DND-41 (cell line): Measurements from ENCODE around the gene CPLANE2.
A peak's percentile ranks its signal among the peaks of the same experiment; 100 is the strongest.

Source experiments
- ATAC-seq: fragments of 200-7000 bp; cut with Tn5 transposase; 3 replicates; pipeline ENCODE4 v1.9.1; 2021; ENCODE audit warnings: low read depth; ENCODE audit not compliant: insufficient read depth
- DNase-seq: peaks from one replicate; pipeline ENCODE4 v3.0.0-alpha.2; 2020
- H2AFZ ChIP-seq: 2 replicates; pipeline ENCODE4 v1.6.0; 2012; ENCODE audit warnings: low read depth, low read length
- H3K27ac ChIP-seq: 2 replicates; pipeline ENCODE4 v1.5.1; 2012; ENCODE audit warnings: low read length, inconsistent platforms
- H3K27me3 ChIP-seq: fragments of 200-600 bp; sonication (generic); 2 replicates; pipeline ENCODE4 v1.6.0; 2012; ENCODE audit warnings: low read length, mild to moderate bottlenecking, inconsistent platforms; ENCODE audit not compliant: insufficient read depth, poor library complexity
- H3K36me3 ChIP-seq: 2 replicates; pipeline ENCODE4 v1.5.1; 2012; ENCODE audit warnings: low read length, inconsistent platforms; ENCODE audit not compliant: insufficient read depth
- H3K4me1 ChIP-seq: 2 replicates; pipeline ENCODE4 v1.5.1; 2012; ENCODE audit warnings: mild to moderate bottlenecking, low read length; ENCODE audit not compliant: insufficient read depth
- H3K4me2 ChIP-seq: 2 replicates; pipeline ENCODE4 v1.6.0; 2012; ENCODE audit warnings: mild to moderate bottlenecking, moderate library complexity, low read length, inconsistent platforms; ENCODE audit not compliant: insufficient read depth
- H3K4me3 ChIP-seq, 2 experiments: fragments of 200-600 bp in 1 of 2; shearing (Covaris generic) in 1 of 2; 2 replicates each; pipeline ENCODE4 v1.5.1; 2012 to 2016; ENCODE audit warnings: inconsistent platforms in 2 of 2, low read length in 2 of 2, mild to moderate bottlenecking in 2 of 2, low read depth in 1 of 2, moderate library complexity in 1 of 2
- H3K79me2 ChIP-seq: 2 replicates; pipeline ENCODE4 v1.6.0; 2012; ENCODE audit warnings: low read length, inconsistent platforms; ENCODE audit not compliant: insufficient read depth
- H3K9ac ChIP-seq: 2 replicates; pipeline ENCODE4 v1.6.0; 2012; ENCODE audit warnings: low read depth, mild to moderate bottlenecking, inconsistent platforms, low read length, moderate library complexity
- H3K9me3 ChIP-seq: 2 replicates; pipeline ENCODE4 v1.5.1; 2012; ENCODE audit warnings: low read length, moderate library complexity, mild to moderate bottlenecking, inconsistent platforms; ENCODE audit not compliant: insufficient read depth, severe bottlenecking
- H4K20me1 ChIP-seq: 2 replicates; pipeline ENCODE4 v1.6.0; 2012; ENCODE audit warnings: low read length; ENCODE audit not compliant: insufficient read depth
- CTCF ChIP-seq: IDR thresholded peaks from 2 replicates; pipeline ENCODE4 v1.5.1; 2012; ENCODE audit warnings: borderline replicate concordance, low read length, moderate library complexity, mild to moderate bottlenecking; ENCODE audit not compliant: poor library complexity, severe bottlenecking; ENCODE audit errors: extremely low read depth
- EZH2 ChIP-seq: IDR thresholded peaks from 3 replicates; pipeline ENCODE4 v1.6.1; 2012; ENCODE audit warnings: borderline replicate concordance, low read depth, mild to moderate bottlenecking, moderate library complexity, low read length, inconsistent platforms; ENCODE audit not compliant: severe bottlenecking

The CPLANE2 gene

GRCh38 chr1:16189003-16189402 is 48.0 kb downstream of the CPLANE2 start:
- Histone ChIP-seq H3K27me3 (peaks cover 4% of the 10 kb centered on the region), H3K9me3 (no peaks in the 10 kb centered on the region), H3K9ac (no peak overlapping the region), H3K4me2 (no peak overlapping the region), H2AFZ (no peak overlapping the region), H3K4me3 (no peak overlapping the region), H3K79me2 (no peaks in the 10 kb centered on the region), H3K27ac (no peak overlapping the region), H4K20me1 (no peaks in the 10 kb centered on the region; the same call in 1 of the 2 replicates), H3K36me3 (no peaks in the 10 kb centered on the region), H3K4me1 (no peaks in the 10 kb centered on the region)
- no peak for DNase-seq
- no peak for ATAC-seq
- TF ChIP-seq CTCF (no peak), EZH2 (no peak)

- Histone ChIP-seq H3K4me2 (no peak overlapping the region), H3K9ac (no peak overlapping the region), H3K4me3 (no peak overlapping the region), H3K27me3 (peaks cover 4% of the 10 kb centered on the region), H4K20me1 (no peaks in the 10 kb centered on the region; the same call in 1 of the 2 replicates), H3K27ac (no peak overlapping the region), H3K36me3 (no peaks in the 10 kb centered on the region), H3K79me2 (no peaks in the 10 kb centered on the region), H3K4me1 (no peaks in the 10 kb centered on the region), H3K9me3 (no peaks in the 10 kb centered on the region), H2AFZ (no peak overlapping the region)
- DNase-seq: peak; percentile 76
- TF ChIP-seq EZH2 (no peak), CTCF (peak; percentile 99)
- peak; percentile 96 for ATAC-seq
Measured at GRCh38 chr1:16187748-16188401, 49.1 kb downstream of the CPLANE2 start.

GRCh38 chr1:16186655-16187235 is 50.2 kb downstream of the CPLANE2 start:
- DNase-seq (no peak), ATAC-seq (no peak)
- H3K36me3 ChIP-seq: no peaks in the 10 kb centered on the region
- no peaks in the 10 kb centered on the region for H3K4me1 ChIP-seq
- H3K79me2 ChIP-seq: no peaks in the 10 kb centered on the region
- H3K4me3 ChIP-seq: no peak overlapping the region
- peaks cover 4% of the 10 kb centered on the region for H3K27me3 ChIP-seq
- TF ChIP-seq CTCF (no peak), EZH2 (no peak)
- no peaks in the 10 kb centered on the region for H3K9me3 ChIP-seq
- H2AFZ ChIP-seq: no peak overlapping the region
- no peak overlapping the region for H3K27ac ChIP-seq
- no peak overlapping the region for H3K4me2 ChIP-seq
- H4K20me1 ChIP-seq: no peaks in the 10 kb centered on the region; the same call in 1 of the 2 replicates
- H3K9ac ChIP-seq: no peak overlapping the region
